Aorta (tissue), 5 donors: ENCODE measurements around the gene ZSWIM8. TPM values are rescaled to one million over a fixed set of nuclear protein-coding genes. Genes with fewer than 3 reads are reported as not detected.
A peak's percentile ranks its signal among the peaks of the same experiment; 100 is the strongest.

ENCODE experiments used
- ATAC-seq: fragments of 200-7000 bp; cut with Tn5 transposase; one replicate; pipeline ENCODE4 v1.9.1; 2022; ENCODE audit warnings: moderate library complexity; ENCODE audit not compliant: low FRiP score
- DNase-seq, 2 donors: peaks; one replicate each; pipeline ENCODE4 v3.0.0-alpha.2; 2020
- H3K27ac ChIP-seq, 2 donors: one replicate each; pipeline ENCODE4 v1.5.1; 2013; ENCODE audit warnings: low read length in 2 of 2, mild to moderate bottlenecking in 2 of 2, moderate library complexity in 2 of 2, control low read depth in 1 of 2, inconsistent platforms in 1 of 2, low read depth in 1 of 2
- H3K27me3 ChIP-seq, 2 donors: one replicate each; pipeline ENCODE4 v1.6.1; 2013; ENCODE audit warnings: control low read depth in 1 of 2, low read length in 1 of 2, mild to moderate bottlenecking in 1 of 2, moderate library complexity in 1 of 2; ENCODE audit not compliant: insufficient read depth in 2 of 2, control insufficient read depth in 1 of 2
- H3K36me3 ChIP-seq, 2 donors: one replicate each; pipeline ENCODE4 v1.6.1; 2013; ENCODE audit warnings: control low read depth in 1 of 2, low read length in 1 of 2, mild to moderate bottlenecking in 1 of 2; ENCODE audit not compliant: insufficient read depth in 2 of 2, control insufficient read depth in 1 of 2
- H3K4me1 ChIP-seq, 2 donors: one replicate each; pipeline ENCODE4 v1.6.1; 2013; ENCODE audit warnings: low read length in 2 of 2, control low read depth in 1 of 2, mild to moderate bottlenecking in 1 of 2, moderate library complexity in 1 of 2; ENCODE audit not compliant: insufficient read depth in 2 of 2, control insufficient read depth in 1 of 2
- H3K4me3 ChIP-seq, 2 donors: one replicate each; pipeline ENCODE4 v1.5.1; 2013; ENCODE audit warnings: low read length in 2 of 2, control low read depth in 1 of 2, mild to moderate bottlenecking in 1 of 2
- H3K9me3 ChIP-seq: one replicate; pipeline ENCODE4 v1.6.1; 2013; ENCODE audit warnings: mild to moderate bottlenecking, low read length; ENCODE audit not compliant: control insufficient read depth
- WGBS, 2 donors: extraction: QIAGEN DNeasy Blood & Tissue Kit; methylation state at CpG; one replicate each; pipeline ENCODE4 v1.1.7; 2013; 5-methylcytosine and 5-hydroxymethylcytosine counted together
- intact Hi-C, 2 donors: fragments of 100-400 bp; cut with DNase I; formaldehyde crosslinking; loops; one replicate each; pipeline versions ENCODE4 v1.14.2 to v1.15.0; 2022
- polyA plus RNA-seq, 2 donors: library from polyadenylated mRNA; stranded (reverse); fragments of 200-250 nt; gene quantifications; one replicate each; pipeline ENCODE4 v1.2.3, GENCODE V29; 2013
- total RNA-seq, 2 donors: library from RNA; stranded (reverse); fragmentation: NEBNext Ultra II Directional; extraction: Animal tissue kit (Norgen Biotek cat#: 25700); gene quantifications; one replicate each; pipeline ENCODE4 v1.2.1, GENCODE V29; 2021
- donor health status: healthy with polysubstance abuse.
- donor health status: Bipolar disorder and iron deficiency.
- donor health status: DM: no; HTN: no; CAD: no.
- donor health status: DM: no; HTN: no; CAD: no.
- donor health status: DM: yes; HTN: yes; CAD: no.

Gene ZSWIM8
- total and polyA plus RNA-seq, 4 donors: 75.1 to 314 (median 127) TPM

DNA sequence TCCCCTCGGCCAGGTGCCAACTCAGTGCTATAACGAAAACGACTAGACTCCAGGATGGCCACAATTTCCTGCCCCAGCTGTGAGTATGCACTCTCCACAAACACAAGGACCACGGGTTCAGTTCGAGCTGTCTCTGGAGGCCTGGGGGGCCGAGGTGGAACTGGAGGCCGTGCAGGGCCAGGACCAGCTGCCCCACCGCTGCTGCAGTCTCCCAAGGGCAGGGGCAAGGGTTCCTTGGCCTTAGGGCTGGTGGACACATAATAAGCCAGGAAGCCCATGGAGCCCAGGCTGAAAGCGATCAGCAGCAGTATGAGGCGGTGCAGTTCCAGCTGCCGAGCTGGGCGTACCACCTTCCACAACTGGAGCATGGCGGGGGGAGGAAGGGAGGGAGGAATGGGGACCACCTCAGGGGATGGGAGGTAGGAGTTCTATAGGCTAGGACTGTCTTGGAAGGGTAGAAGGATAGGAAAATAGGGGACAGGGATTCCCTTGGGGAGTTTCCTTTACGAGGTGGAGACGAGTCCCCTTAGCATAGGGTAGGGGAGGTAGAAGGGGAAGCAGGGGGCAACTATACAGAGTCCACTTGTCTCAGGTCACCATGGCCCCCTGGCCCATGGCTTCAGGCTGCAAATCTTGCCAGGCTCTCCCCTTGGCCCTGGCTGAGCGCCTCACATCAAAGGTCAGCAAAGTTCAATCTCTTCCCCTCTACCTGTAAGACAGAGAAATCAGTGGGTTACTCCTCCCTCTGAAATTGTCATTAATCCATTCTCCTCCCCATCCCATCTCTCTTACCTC, 22.8 kb downstream of the ZSWIM8 start:
- H3K27me3 ChIP-seq: no peaks in the 10 kb centered on the region
- no peak overlapping the region for H3K4me3 ChIP-seq
- ATAC-seq (no peak), DNase-seq (no peak)
- no peak overlapping the region for H3K27ac ChIP-seq
- 90% methylated on average over 16 of the region's 16 CpGs for WGBS, 2 donors
- no peaks in the 10 kb centered on the region for H3K9me3 ChIP-seq
- H3K4me1 ChIP-seq: no peaks in the 10 kb centered on the region
- peaks cover 0 to 8% of the 10 kb centered on the region in 2 donors for H3K36me3 ChIP-seq
- intact Hi-C loops: no loop called here

DNA sequence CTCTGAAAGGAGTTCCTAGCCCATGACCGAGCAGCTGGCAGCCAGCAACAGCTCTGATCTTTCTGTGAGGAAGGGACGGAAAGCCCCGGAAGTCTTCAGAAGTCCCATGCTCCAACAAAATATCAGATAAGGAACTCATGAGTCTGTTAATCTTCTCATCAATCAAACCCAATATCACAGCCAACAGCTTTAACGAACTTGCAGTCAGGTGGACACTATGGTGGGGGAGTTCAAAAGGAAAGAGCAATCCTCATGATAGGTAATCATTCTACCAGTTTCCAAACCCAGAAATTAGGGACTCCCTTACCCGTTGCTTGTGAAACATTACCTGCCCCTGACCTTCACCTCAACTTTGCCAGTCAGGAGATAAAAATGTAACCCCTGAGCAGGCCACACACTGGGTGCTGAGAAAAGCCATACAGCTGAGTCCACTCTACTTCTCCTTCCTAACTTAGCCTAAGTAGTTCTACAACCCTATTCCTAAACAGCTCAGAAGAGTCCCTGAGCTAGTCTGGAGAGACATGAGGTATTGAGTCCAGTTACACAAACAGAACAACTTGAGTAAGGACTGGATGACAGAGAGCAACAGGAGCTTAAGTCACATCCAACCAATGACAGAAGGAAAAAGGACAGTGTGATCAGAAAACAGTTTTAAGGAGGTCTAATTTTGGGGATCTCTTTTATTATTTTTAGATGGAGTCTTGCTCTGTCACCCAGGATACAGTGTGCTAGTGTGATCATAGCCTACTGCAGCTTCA, 23.8 kb downstream of the ZSWIM8 start:
- no peak overlapping the region for H3K27ac ChIP-seq
- 58 to 67% methylated on average over 5 of the region's 5 CpGs for WGBS, 2 donors
- DNase-seq: no peak
- no peaks in the 10 kb centered on the region for H3K4me1 ChIP-seq
- ATAC-seq: no peak
- H3K36me3 ChIP-seq: peaks cover 0 to 9% of the 10 kb centered on the region in 2 donors
- no peaks in the 10 kb centered on the region for H3K9me3 ChIP-seq
- intact Hi-C loops: no loop called here
- no peaks in the 10 kb centered on the region for H3K27me3 ChIP-seq
- no peak overlapping the region for H3K4me3 ChIP-seq

DNA sequence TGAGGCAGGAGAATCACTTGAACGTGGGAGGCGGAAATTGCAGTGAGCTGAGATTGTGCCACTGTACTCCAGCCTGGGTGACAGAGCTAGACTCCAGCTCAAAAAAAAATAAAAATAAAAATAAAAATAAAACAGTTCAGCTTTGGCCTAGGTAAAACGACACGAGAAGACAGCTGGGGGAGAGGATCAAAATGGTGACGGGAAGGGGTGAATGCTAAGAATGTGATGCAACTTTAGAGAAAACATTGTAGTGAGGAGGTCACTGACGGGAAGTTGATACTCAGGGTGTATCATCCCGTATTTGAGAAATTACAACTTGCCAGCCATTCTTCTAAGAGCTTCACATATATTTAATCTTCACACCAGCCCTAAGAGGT, 24.9 kb downstream of the ZSWIM8 start:
- H3K27me3 ChIP-seq: no peaks in the 10 kb centered on the region
- H3K27ac ChIP-seq: no peak overlapping the region
- peaks cover 0 to 9% of the 10 kb centered on the region in 2 donors for H3K36me3 ChIP-seq
- 75 to 80% methylated on average over 7 of the region's 7 CpGs for WGBS, 2 donors
- intact Hi-C loops: no loop called here
- DNase-seq (no peak), ATAC-seq (no peak)
- peak overlapping the region; percentile 71 to 78 for H3K4me3 ChIP-seq
- H3K4me1 ChIP-seq: no peaks in the 10 kb centered on the region
- H3K9me3 ChIP-seq: no peaks in the 10 kb centered on the region

DNA sequence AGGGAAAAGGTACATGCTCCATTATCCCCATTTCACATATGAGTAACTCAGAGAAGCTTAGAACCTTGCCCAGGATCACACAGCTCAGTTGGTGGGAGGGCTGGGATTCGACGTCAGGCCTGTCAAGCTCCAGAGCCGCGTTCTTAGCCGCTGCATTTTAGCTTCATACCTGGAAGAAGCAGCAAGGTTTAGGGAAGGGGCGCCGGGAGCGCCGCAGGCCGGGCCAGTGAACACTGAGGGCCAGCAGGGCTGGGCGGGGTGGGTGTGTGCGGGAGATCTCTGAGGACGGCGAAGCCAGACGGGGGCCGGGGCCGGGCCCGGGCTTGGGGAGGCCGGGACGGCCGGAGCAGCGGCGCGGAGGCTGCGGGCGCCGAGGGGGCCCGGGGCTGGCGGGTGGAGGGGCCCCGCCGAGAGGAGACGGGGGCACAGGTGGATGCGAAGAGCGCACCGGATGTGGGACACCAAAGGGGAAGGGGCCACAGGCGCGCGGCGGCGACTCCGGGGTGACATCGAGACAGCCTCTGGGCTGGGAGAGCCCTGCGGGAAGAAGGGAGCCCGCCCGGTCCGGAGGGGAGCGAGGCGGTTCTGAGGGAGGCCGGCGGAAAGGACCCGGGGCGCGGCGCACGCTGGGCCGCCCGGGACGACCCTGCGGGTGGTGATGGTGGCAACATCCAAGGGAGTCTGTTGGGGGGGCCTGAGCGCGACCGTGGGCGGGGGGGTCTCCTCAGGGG, 25.5 kb downstream of the ZSWIM8 start:
- peak overlapping the region; percentile 38 to 70 for H3K27ac ChIP-seq
- intact Hi-C loops: no loop called here
- ATAC-seq: peak; percentile 53
- peak overlapping the region; percentile 71 to 78 for H3K4me3 ChIP-seq
- H3K4me1 ChIP-seq: no peaks in the 10 kb centered on the region
- WGBS, 2 donors: 1% methylated on average over 54 to 63 of the region's 63 CpGs
- DNase-seq: peak; percentile 72 to 85
- no peaks in the 10 kb centered on the region for H3K9me3 ChIP-seq
- H3K36me3 ChIP-seq: peaks cover 0 to 9% of the 10 kb centered on the region in 2 donors
- H3K27me3 ChIP-seq: no peaks in the 10 kb centered on the region

DNA sequence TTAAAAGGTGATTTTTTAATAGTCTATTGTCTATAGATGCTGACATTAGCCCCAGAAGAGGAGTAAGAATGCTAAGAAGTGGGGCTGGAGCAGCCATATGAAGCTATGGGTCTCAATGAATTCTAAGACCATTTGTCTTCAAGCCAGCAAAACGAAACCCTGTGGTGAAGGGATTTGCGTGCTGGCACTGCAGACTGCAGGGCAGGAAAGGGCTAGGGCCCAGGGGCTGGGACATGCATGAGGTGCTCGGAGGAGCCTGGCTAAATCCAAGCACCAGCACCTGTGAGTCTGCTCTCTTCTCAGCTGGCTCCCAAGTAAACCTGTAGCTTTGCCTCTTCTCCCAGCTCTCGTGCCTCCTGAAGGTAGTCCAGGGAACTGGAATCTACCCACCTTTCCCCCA, 27.3 kb downstream of the ZSWIM8 start:
- Histone ChIP-seq H3K4me3 (no peak overlapping the region), H3K4me1 (no peaks in the 10 kb centered on the region), H3K36me3 (peaks cover 0 to 8% of the 10 kb centered on the region in 2 donors), H3K9me3 (no peaks in the 10 kb centered on the region), H3K27me3 (no peaks in the 10 kb centered on the region), H3K27ac (no peak overlapping the region)
- DNase-seq (no peak), ATAC-seq (no peak)
- intact Hi-C loops: no loop called here
- WGBS, 2 donors: 86 to 89% methylated on average over 4 of the region's 4 CpGs

DNA sequence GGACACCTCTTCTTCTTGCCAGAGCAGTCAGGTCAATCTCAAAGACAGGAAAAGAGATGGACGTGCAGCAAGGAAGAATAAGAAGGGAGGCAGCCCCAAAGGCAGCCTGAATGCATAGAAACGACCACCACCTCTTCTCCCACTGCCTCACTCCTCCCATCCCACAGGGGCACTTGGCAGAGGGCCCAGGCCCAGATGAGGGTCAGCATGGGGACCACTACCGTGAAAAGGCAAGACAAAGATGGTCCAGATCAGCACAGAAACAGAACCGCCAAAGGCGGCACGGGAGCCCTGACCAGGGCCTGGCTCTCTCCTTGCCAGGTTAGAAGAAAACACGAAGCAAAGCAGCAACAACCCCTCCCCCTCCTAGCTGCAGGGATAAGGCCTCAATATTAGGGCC, 27.9 kb downstream of the ZSWIM8 start:
- Histone ChIP-seq H3K9me3 (no peaks in the 10 kb centered on the region), H3K36me3 (peaks cover 0 to 6% of the 10 kb centered on the region in 2 donors), H3K27me3 (no peaks in the 10 kb centered on the region), H3K27ac (no peak overlapping the region), H3K4me3 (no peak overlapping the region), H3K4me1 (no peaks in the 10 kb centered on the region)
- intact Hi-C loops: no loop called here
- WGBS, 2 donors: 70 to 74% methylated on average over 6 to 7 of the region's 7 CpGs
- DNase-seq (no peak), ATAC-seq (no peak)

DNA sequence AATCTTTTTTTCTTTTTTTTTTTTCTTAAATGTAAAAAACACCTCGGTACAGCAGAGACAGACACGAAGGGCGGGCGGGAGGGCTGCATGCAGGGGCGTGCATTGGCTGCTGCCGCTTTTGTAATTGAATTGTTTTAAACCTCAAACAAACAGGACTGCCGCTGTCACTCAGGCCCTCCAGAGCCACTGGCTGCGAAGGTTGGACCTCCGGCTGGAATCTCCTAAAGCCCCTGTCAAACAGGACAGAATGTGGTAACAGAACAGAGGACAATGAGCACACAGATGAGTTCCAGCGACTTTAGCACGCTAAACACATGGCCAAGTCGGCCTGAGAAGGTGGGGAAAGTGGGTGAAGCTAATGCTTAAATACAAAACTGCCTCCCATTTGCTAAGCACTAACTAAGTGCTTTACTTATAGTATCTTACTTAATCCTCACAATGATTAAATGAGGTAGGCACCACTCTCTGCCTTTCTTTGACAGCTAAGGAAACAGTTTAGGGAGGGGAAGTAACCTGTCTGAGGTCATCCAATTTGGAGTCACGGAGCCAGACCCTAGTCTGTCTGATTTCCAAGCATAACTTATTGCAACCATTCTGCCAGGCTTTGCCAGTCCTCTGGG, 29.0 kb downstream of the ZSWIM8 start:
- H3K4me3 ChIP-seq: no peak overlapping the region
- H3K4me1 ChIP-seq: no peaks in the 10 kb centered on the region
- no peak for DNase-seq

DNA sequence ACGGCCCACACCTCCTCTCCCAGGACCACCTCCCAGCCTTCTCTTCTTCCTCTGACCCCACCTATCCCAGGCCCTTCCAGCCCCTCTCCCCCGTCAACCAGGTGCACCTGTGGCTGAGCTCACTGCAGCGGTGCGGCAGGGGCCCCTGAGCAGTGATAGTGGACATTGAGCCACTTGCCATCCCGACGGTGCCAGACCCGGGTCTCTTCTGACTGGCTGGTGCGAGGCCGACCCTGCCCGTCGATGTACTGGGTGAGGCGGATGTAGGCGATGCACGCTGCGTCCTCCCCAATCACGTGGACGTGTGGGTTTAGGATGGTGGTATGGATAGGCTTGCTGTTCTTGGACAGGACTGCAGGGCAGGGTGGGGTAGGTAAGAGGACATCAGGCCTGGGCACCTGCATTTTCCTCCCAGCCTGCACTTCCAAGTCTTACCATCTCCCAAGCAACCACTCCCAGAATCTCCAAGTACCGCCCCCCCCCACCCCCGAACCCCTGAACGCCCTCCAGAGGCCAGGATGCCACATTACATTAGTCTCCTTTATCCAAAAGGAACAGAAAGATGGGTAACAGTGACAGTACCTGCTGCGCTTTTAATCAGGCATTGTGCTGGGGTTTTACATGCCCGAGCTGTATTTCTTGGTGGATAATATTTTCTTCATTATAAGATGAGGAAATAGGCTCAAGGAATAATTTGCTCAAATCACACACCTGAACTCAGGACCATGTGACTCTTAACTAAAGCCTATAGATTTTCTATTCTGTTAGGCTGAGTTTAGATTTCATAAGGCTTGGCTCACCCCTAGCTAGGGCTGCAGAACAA, 29.7 kb downstream of the ZSWIM8 start:
- no peak for DNase-seq
- WGBS, 2 donors: 78 to 80% methylated on average over 22 of the region's 22 CpGs
- no peaks in the 10 kb centered on the region for H3K27me3 ChIP-seq
- no peaks in the 10 kb centered on the region for H3K9me3 ChIP-seq
- H3K36me3 ChIP-seq: peaks cover 0 to 6% of the 10 kb centered on the region in 2 donors
- intact Hi-C loops: no loop called here
- no peak overlapping the region for H3K27ac ChIP-seq
- no peak overlapping the region for H3K4me3 ChIP-seq
- no peaks in the 10 kb centered on the region for H3K4me1 ChIP-seq
- no peak for ATAC-seq

More for the DNA sequence above, 29.0 kb downstream of the ZSWIM8 start:
- H3K27ac ChIP-seq: no peak overlapping the region
- H3K9me3 ChIP-seq: no peaks in the 10 kb centered on the region
- WGBS, 2 donors: 81% methylated on average over 13 of the region's 13 CpGs
- no peak for ATAC-seq
- intact Hi-C loops: no loop called here
- no peaks in the 10 kb centered on the region for H3K27me3 ChIP-seq
- peaks cover 0 to 6% of the 10 kb centered on the region in 2 donors for H3K36me3 ChIP-seq
